GM18519 (cell line): ENCODE measurements around the gene PRKD1.

Experiments
- ATAC-seq: cut with Tn5 transposase; IDR thresholded peaks from one replicate; pipeline ENCODE4 v1.9.1; 2021; ENCODE audit warnings: mild to moderate bottlenecking, moderate library complexity; ENCODE audit not compliant: unreplicated experiment, low FRiP score

PRKD1 gene

DNA sequence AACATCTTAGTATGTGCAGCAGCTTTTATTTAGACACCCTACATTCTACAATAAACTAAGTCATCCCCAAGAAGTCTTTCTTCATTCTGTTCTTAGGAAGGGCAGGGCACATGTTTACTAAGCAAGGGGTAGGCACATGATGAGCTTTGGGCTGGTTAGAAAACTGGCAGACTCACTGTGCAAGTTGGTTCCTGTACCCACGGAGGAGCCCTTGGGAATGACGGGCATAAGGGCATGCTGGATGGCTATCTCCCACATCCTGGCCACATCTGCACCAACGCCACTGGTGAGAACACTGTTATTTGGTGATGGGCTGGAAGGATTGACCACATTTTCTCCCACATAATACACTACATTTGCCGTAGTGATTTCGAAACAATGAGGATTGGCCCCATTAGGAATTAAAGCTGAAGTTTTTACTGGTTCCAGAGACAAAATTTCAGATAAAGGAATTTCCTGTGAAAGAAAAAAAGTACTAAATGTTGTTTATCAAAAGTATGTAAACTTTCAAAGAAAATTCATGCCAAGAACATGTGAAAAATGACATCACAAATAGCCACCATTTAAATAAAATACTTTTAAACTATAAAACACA is 297.0 kb downstream of the PRKD1 start:
- ATAC-seq: no peak

DNA sequence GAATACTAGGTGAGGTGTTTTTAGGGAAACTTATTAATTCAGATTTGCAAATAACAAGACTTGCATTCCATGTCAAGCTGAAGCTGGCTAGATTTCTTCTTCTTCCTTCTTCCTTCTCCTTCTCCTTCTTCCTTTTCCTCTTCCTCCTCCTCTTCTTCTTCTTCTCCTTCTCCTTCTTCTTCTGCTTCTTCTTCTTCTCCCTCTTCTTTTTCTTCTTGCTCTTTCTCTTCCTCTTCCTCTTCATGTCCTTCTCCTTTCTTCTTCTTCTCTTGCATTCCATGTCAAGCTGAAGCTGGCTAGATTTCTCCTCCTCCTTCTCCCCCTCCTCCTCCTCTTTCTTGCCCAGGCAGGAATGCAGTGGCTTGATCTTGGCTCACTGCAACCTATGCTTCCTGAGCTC is 297.8 kb downstream of the PRKD1 start:
- ATAC-seq: no peak

DNA sequence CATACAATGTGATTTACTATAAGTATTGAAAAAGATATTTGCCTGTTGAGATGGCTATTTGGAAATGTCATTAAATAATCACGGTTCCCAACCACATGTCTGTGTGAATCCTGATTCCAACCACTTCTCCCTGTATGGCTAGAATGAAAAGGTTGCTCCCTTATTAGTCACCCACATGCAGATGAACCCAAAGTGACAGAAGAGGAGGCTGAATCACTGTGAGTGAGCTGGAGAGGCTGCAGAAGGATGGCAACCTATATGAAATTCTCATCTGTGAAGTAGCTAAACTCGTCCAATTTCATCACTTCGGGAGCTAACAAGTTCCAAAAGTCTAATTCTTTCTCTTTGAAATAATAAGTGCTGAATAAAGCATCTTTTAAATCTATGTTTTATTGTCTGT is 300.5 kb downstream of the PRKD1 start:
- ATAC-seq: no peak

DNA sequence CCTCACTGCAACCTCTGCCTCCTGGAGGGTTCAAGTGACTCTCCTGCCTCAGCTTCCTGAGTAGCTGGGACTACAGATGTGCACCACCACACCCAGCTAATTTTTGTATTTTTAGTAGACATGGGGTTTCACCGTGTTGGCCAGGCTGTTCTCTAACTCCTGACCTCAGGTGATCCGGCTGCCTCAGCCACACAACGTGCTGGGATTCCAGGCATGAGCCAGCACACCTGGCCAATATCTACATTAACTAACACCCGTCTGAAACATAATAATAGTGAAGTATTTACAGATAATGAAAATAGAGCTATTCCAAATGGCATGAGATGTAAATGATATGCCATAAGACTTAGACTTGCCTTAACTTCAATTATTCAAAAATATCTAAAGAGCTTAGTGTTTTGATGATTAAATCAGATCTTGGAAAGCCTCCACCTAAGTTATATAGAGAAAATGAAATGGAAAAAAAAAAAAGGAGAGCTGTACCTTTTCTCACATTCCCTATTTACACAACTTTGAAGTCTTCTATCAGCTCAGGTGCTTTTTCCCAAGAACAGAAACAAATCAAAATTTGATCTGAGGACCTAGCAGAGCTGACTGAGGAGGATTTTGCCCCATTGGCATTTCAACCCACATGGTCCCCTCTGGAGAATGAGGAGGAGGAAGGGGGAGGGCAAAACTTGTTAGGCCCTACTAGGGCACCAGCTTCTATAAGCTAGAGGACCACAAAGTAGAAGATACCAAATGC is 309.2 kb downstream of the PRKD1 start:
- no peak for ATAC-seq

DNA sequence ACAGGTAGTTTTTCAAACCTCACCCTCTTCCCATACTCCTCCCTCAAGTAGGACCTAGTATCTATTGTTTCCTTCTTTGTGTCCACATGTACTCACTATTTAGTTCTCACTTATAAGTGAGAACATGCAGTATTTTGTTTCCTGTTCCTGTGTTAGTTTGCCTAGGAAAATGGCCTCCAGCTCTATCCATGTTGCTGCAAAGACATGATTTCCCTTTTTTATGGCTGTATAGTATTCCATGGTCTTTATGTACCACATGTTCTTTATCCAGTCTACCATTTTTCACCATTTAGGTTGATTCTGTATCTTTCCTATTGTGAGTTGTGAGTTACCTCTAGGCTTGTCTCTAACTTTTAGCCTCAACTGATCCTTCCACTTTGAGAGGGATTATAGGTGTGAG is 310.7 kb downstream of the PRKD1 start:
- ATAC-seq: no peak

DNA sequence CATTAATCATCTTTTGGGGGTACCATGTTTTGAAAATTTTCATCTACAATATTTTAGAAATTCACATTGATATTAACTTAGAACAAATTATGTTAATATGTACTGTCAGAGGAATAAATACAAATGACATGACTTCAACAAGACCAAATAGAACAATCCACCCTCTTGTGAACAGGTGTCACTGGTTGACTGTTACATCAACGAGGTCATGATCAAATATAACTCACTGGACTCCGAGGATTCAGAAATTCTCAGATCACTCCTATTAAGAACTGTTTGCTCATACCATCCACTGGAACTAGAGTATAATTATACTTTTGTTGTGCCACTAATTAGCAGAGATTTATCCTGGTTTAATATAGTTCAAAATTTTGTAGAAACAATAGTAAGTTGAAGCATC is 318.8 kb downstream of the PRKD1 start:
- ATAC-seq: no peak

DNA sequence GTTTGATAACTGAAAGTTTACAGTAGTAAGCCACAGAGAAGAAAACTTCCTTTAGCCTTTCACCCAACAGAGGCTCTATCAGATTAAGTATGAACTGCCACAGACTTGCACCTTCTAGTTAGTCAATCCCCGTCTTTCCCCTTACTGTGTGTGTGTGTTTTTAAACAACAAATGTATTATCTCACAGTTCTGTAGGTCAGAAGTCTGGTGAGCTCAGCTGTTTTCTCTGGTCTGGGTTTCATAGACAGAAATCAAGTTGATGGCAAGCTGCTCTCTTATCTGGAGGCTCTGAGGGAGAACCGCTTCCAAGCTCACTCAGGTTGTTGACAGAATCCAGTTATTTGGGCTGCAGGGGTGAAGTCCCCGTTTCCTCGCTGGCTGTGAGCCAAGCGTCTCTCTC is 320.5 kb downstream of the PRKD1 start:
- no peak for ATAC-seq

DNA sequence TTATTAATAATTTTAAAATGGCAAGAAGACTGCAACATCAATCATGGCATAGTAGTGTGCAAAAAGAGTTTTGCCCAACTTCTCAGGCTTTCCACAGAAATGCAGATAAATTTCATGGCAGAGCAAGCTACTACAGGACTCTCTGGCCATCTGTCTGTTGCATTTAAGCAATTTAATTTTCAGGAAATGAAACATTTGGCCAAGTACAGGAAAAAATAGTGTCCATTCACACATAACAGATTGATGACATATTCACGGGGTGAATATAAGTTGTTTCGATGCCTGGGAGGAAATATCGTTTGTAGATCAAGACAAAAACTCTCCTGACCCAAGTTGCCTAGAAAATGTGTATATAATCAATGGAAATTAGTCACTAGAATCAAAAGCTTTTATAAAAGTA is 324.0 kb downstream of the PRKD1 start:
- ATAC-seq: no peak

DNA sequence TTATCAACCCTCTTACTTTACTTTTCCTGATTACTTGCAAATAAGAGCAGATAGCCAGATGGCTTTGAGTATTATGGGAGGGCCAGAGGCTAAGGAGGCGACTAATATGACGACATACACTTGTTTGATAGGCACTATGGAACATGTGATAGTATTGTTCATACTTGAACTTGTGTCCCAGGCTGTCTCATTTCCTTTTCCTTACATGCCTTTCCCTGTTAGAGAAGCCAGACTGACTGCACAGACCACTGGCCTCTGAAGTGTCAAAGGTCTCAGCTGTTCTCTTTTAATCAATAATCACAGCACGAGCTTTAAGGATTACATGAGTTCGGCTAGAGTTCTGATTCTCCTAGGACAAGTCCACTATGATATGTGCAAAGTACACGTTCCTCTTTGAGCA is 326.0 kb downstream of the PRKD1 start:
- ATAC-seq: no peak

DNA sequence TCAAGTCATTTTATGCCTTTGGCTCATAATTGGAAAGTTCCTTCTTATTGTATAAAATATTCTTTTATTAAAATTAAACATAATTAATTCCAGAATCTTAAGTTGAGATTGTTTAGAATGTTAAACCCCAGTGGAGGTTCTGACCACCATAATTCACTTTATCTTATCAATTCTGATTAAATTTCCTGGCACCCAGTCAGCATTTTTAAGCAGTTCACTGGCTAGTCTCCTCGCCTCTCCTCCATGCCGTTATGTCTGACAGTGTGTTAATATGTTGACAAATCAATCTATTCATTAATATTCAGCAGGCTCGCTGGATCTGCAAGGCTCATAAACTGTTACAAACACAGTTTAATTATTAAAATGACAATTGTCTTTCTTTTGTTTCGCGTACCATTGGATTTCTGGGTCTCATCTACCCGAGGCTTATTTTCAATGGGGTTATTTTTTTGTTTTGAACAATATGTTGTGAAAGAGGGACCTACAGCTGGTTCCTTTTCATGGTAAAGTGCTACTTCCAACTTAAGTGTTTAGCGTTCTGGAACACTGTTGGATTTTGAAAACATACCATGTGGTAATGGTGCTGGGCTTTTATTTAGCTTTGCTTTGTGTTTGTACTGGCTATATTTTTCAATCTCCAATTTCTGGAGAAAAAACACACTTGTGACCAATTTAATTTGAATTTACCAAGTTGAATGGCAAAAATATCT is 339.7 kb downstream of the PRKD1 start:
- no peak for ATAC-seq

DNA sequence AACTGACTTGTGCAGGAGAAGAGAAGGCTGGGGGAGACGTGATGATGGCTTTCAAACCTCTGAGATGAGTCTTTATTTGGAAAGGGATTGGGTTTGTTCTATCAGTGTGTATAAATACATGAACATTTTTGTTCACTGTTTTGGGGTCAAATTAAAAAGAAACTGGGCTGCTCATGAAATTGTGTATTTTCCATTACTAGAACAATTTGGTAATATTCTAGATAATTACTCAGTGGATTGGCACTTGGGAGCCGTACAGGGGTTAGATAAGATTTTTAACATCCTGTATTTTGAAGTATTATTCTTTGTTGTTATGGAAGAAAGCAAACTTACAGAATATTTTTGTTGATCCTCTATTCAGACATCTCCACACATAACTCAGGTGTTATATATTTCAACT is 340.6 kb downstream of the PRKD1 start:
- ATAC-seq: no peak

DNA sequence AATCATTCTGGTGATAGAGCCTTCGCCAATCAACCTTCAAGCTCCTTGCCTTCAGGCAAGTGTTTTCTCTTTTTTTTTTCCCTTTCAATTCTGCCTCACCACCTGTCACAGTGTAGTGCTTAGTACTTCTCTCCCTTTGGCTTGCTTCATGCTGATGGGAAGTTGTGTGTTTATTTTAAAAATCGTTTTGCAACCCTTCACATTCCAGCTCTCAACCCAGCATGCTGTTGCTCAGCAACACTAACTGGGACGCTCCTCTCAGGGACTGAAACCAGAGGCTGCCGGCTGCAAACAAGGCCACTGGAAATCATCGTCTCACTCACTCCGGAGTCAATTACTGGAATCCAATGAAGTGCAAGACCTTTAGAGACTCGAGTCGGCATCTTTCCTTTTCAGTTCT is 342.7 kb downstream of the PRKD1 start:
- no peak for ATAC-seq

DNA sequence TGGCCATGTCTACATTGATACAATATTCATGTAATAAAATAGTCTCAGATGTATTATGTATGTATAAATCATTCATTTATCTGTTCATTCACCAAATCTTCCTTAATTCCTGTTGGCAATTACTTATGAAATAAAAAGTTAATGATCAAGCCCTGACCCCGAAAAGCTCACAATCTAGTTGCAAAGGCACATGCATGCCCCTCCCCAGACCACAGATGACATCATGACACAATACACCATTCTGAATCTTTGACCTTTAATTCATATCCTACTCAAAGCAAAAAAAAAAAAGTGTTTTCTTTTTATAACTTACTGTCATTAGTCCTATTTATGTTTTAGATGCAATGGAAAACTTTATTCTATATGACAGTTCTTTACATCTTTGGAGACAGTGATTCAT is 346.9 kb downstream of the PRKD1 start:
- no peak for ATAC-seq

DNA sequence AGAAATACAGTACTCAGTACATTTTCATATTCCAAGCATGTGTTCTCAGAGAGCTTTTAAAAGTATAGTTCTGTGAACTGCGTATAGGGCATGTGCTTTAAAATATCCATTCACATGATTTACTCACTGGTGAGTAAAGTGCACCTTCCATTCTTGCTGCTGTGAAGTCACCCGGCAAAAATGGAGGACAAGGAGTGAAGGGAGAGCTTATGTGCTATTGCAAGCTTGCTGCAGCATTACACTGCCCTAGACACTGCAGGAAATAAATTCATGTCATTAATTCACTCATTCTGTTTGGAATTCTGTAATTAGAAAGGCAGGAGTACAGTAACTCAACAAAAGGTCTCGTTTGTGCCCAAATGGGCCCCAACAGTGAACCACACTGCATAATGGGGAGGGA is 347.8 kb downstream of the PRKD1 start:
- ATAC-seq: no peak

DNA sequence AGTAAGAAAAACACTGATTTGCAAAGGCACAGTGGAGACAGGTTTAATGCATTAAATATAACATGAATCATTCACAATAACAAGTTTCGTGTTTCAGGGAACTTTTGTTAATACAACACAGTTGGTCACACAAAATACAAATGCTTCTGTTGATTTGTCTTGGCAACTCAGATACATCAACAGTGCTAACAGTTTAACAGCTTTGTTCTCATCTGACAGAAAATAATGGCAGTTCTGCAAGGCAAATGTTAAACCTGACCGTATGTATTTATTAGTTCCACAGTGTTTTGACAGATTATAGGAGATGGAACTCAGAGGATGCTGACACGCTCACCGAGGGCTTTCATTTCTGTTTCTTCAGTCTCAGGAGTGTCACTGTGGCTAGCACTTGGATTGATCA is 350.7 kb downstream of the PRKD1 start:
- ATAC-seq: no peak

DNA sequence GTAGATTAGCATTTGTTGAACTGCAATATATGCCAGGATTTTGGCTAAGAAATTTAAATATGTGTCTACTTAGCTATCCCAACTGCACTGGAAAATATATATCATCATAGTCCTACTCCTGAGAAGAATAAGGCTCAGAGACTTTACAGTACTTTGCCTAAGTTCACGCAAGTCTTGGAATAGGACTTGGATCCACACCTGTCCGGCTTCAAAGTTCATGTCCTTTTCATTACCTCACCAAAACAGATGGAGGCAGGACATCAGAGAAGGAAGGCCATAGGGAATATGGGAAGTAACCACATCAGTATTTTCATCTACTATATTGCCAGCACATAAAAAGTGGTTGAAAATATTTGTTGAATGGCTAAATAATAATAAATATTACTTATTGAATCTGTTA is 358.5 kb downstream of the PRKD1 start:
- ATAC-seq: no peak

DNA sequence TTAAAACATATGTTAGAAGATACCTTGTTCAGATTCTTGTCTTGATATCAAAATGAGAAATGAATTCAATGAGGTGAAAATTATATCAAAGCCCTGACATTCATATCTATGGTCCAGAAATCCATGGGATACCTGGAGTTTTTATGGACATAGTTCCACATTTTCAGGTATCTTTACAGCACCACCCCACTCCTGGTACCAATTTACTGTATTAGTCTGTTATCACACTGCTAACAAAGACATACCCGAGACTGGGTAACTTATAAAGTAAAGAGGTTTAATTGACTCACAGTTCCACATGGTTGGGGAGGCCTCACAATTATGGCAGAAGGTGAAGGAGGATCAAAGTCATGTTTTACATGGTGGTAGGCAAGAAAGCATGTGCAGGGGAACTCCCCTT is 361.5 kb downstream of the PRKD1 start:
- ATAC-seq: no peak

DNA sequence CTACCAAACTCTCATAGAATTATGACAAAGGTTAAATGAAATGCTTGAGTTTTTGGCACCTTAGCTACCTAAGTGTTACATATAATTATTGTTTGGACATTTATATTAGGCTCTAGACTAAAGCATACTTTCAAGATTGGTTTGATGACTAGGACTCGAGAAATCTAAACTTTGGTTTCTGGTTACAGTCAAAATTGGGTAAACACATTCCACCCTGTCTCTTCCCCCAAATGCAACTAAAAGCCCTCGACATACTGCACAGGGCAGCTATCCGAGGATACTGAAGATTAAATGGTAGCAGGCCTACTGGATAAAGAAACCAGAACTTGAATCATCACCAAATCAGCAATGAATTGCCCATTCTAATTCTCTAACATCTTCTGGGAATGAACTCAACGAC is 369.1 kb downstream of the PRKD1 start:
- ATAC-seq: no peak

DNA sequence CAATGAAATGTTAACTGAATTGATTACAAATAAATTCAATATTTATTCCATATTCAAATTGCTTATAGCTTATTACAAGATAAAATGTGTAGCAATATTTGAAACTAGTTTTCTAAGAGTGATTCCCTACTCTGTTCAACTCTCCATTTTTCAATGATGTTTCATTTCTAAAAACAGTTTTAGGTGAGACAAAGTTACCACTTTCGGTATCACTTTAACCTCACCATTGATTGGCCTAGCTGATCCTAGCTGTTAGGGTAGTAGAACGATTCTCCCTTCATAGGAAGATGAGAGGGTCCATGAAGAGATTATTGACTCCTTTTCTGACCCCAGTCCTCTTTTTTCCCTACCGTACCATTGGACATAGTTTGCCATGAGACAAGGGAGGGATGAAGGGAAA is 373.3 kb downstream of the PRKD1 start:
- no peak for ATAC-seq

DNA sequence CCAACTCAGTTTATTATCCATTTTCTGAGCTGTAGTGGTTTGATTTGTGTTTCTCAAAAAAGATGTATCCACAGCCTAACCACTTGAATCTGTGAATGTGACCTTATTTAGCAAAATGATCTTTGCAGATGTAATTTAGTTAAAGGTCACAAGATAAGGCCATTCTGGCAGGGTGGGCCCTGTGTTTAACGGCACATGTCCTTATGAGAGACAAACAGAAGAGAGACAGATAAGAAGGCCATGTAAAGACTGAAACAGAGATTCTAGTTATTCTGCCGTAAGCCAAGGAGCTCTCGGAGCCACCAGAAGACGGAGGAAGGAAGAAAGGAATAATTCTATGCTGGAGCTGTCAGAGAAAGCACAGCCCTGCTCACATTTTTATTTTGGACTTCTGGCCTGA is 374.2 kb downstream of the PRKD1 start:
- ATAC-seq: no peak

DNA sequence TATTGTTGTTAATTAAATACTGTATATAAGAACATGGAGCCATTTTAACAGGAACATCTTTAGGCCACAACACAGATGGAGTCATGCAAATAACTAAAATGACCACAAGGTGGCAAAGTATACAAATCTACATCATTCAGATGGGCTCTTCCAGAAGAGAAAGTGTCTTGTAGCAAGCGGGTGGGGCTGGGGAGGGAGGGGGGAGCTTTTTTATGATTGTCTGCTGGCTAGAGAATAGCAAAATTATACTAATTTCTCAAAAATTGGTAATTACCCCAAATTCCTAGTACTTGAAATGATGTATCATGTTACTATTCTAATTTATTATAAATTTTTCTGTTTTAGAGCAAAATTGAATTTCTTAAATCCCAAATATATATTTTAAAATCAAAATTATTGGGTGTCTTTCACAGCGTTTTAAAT is 378.7 kb downstream of the PRKD1 start:
- ATAC-seq: peak; percentile 97

DNA sequence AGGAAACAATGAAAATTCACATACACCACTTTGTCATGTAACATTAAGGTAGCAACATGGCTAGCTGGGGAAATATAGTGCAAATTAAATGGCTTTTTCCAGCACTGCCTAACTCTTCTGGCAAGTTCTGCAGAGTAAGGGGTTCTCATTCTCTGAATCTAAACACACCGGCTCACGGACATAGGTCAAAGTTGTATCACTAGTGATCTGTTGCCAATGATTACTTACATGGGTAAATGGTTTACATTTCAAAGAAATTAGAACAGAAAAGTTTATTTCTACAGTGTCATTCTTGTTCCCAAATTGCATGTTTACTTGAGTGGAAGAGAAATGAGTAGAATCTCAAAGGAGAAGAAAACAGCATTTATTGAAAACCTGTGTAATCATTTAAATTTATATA is 381.9 kb downstream of the PRKD1 start:
- no peak for ATAC-seq
